ENCODE data around the gene POLR1A.

POLR1A gene

GRCh38 chr2:86079981-86080911 is 25.4 kb downstream of the POLR1A start:
- no peak overlapping the region for H3K4me3 ChIP-seq (ENCODE audit: low read depth, low read length)
- peak; percentile 87 for DNase-seq (ENCODE audit: low read depth)
- peak; percentile 88 for TF ChIP-seq CTCF (IDR thresholded peaks at IDR 0.05; ENCODE audit: insufficient read depth, low read depth, low read length, missing control alignments)

GRCh38 chr2:86078774-86079545 is 26.7 kb downstream of the POLR1A start:
- peak; percentile 44 for DNase-seq (ENCODE audit: low read depth)
- no peak overlapping the region for H3K4me3 ChIP-seq (ENCODE audit: low read depth, low read length)
- peak; percentile 48 for TF ChIP-seq CTCF (IDR thresholded peaks at IDR 0.05; ENCODE audit: insufficient read depth, low read depth, low read length, missing control alignments)

GRCh38 chr2:86075886-86076285 is 29.8 kb downstream of the POLR1A start:
- DNase-seq (ENCODE audit: low read depth), result no peak
- H3K4me3 ChIP-seq (ENCODE audit: low read depth, low read length), result no peak overlapping the region
- TF ChIP-seq CTCF (IDR thresholded peaks at IDR 0.05; ENCODE audit: insufficient read depth, low read depth, low read length, missing control alignments), result no peak

DNA sequence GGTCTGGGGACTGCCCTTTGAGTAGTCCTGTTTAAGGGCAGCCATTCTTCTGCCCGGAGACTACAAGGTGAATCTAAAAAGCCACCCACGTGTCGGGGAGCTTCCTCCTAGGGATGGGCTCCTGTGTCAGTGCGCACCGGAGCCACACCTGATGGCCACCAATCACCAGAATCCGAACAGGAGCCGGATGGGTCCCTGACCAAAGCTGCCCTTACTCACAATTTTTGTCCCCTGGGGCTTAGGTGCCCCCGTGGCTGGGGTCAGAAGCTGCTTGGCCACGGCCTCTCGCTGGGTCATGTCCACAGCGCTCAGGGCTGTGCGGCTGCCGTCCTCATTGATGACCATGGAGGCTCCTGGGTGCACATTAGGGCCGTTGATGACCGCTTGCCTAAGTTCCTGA is 30.9 kb downstream of the POLR1A start:
- H3K4me3 ChIP-seq (ENCODE audit: low read depth, low read length), result no peak overlapping the region
- no peak for TF ChIP-seq CTCF (IDR thresholded peaks at IDR 0.05; ENCODE audit: insufficient read depth, low read depth, low read length, missing control alignments)
- no peak for DNase-seq (ENCODE audit: low read depth)

- no peak for TF ChIP-seq CTCF (IDR thresholded peaks at IDR 0.05; ENCODE audit: insufficient read depth, low read depth, low read length, missing control alignments)
- no peak overlapping the region for H3K4me3 ChIP-seq (ENCODE audit: low read depth, low read length)
- no peak for DNase-seq (ENCODE audit: low read depth)
Observed at GRCh38 chr2:86074256-86074655, 31.4 kb downstream of the POLR1A start.

GRCh38 chr2:86073225-86073624 is 32.5 kb downstream of the POLR1A start:
- TF ChIP-seq CTCF (IDR thresholded peaks at IDR 0.05; ENCODE audit: insufficient read depth, low read depth, low read length, missing control alignments), result no peak
- H3K4me3 ChIP-seq (ENCODE audit: low read depth, low read length), result no peak overlapping the region

More at GRCh38 chr2:86073225-86073624, 32.5 kb downstream of the POLR1A start:
- DNase-seq (ENCODE audit: low read depth), result no peak
